ENCODE data around the gene INPP5J.

DNA sequence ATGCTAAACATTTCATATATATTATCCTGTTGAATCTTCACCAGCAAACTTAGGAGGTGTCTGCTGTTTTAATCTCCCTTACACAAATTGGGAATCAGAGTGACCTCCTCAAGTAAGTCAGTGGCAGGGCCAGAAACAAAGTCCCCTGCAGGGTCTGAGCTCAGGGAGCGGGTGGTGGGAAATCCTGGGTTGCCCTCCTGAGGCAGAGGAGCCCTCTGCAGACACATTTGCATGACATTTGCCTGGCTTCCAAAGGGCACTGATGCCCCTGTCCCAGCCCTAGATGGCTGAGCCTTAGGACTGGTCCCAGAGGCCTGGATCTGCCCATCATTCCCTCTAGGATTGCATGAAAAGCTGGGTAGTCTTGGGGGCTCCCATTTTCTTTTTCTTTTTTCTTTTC, 2.1 kb upstream of the INPP5J start:
- TF ChIP-seq POLR2AphosphoS5 (IDR thresholded peaks at IDR 0.05) = no peak
- TF ChIP-seq, protein P1, sequence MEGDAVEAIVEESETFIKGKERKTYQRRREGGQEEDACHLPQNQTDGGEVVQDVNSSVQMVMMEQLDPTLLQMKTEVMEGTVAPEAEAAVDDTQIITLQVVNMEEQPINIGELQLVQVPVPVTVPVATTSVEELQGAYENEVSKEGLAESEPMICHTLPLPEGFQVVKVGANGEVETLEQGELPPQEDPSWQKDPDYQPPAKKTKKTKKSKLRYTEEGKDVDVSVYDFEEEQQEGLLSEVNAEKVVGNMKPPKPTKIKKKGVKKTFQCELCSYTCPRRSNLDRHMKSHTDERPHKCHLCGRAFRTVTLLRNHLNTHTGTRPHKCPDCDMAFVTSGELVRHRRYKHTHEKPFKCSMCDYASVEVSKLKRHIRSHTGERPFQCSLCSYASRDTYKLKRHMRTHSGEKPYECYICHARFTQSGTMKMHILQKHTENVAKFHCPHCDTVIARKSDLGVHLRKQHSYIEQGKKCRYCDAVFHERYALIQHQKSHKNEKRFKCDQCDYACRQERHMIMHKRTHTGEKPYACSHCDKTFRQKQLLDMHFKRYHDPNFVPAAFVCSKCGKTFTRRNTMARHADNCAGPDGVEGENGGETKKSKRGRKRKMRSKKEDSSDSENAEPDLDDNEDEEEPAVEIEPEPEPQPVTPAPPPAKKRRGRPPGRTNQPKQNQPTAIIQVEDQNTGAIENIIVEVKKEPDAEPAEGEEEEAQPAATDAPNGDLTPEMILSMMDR (IDR thresholded peaks at IDR 0.05) = no peak
- no peak for TF ChIP-seq POLR2A (IDR thresholded peaks at IDR 0.05)
